Measurements from ENCODE around the gene FBXO27. TPM values are rescaled to one million over a fixed set of nuclear protein-coding genes. Genes with fewer than 3 reads are reported as not detected.

Gene FBXO27
- total and polyA plus RNA-seq, 2 of the 13 experiments (the other 11 are each of a cell fraction or from before 2014, with no cell fraction given), result 0.15 to 2.8 TPM

DNA sequence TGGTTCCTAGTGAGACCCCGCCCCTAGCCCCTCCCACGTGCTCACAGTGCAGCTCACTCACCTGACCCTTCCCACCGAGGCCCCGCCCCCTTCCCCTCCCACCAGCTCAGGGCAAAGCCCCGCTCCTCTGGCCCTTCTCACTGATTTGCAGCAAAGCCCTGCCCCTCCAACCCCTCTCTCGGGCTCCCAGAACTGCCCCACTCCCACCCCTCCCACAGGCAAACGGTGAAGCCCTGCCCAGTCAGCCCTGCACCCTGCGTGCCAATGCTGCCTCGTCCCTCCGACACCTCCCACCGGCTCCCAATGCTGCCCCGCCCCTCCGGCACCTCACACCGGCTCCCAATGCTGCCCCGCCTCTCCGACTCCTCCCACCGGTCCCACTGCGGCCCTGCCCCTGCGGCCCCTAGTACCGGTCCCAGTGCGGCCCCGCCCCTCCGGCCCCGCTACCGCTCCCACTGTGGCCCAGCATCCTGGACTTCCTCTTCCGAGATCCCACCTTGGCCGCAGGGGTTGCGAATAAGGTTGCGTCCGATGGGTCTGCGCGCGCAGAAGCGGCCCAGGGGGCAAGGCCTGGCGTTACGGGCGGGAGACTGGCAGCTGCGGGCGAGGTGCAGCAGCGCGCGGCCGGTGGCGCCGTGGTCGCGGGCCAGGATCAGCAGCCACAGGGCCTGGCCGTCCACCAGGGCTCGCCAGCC is 834 bp downstream of the FBXO27 start (continued):
- TF ChIP-seq, protein P1, sequence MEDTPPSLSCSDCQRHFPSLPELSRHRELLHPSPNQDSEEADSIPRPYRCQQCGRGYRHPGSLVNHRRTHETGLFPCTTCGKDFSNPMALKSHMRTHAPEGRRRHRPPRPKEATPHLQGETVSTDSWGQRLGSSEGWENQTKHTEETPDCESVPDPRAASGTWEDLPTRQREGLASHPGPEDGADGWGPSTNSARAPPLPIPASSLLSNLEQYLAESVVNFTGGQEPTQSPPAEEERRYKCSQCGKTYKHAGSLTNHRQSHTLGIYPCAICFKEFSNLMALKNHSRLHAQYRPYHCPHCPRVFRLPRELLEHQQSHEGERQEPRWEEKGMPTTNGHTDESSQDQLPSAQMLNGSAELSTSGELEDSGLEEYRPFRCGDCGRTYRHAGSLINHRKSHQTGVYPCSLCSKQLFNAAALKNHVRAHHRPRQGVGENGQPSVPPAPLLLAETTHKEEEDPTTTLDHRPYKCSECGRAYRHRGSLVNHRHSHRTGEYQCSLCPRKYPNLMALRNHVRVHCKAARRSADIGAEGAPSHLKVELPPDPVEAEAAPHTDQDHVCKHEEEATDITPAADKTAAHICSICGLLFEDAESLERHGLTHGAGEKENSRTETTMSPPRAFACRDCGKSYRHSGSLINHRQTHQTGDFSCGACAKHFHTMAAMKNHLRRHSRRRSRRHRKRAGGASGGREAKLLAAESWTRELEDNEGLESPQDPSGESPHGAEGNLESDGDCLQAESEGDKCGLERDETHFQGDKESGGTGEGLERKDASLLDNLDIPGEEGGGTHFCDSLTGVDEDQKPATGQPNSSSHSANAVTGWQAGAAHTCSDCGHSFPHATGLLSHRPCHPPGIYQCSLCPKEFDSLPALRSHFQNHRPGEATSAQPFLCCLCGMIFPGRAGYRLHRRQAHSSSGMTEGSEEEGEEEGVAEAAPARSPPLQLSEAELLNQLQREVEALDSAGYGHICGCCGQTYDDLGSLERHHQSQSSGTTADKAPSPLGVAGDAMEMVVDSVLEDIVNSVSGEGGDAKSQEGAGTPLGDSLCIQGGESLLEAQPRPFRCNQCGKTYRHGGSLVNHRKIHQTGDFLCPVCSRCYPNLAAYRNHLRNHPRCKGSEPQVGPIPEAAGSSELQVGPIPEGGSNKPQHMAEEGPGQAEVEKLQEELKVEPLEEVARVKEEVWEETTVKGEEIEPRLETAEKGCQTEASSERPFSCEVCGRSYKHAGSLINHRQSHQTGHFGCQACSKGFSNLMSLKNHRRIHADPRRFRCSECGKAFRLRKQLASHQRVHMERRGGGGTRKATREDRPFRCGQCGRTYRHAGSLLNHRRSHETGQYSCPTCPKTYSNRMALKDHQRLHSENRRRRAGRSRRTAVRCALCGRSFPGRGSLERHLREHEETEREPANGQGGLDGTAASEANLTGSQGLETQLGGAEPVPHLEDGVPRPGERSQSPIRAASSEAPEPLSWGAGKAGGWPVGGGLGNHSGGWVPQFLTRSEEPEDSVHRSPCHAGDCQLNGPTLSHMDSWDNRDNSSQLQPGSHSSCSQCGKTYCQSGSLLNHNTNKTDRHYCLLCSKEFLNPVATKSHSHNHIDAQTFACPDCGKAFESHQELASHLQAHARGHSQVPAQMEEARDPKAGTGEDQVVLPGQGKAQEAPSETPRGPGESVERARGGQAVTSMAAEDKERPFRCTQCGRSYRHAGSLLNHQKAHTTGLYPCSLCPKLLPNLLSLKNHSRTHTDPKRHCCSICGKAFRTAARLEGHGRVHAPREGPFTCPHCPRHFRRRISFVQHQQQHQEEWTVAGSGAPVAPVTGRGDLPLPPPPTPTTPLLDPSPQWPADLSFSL (CRISPR knock-in tag; IDR thresholded peaks at IDR 0.05), result no peak
- TF ChIP-seq DNMT3B (CRISPR knock-in tag; conservative IDR thresholded peaks at IDR 0.05) (0 out of 2 replicates have a peak, but pooled peaks have one; percentile 17), TAF1 (CRISPR knock-in tag; IDR thresholded peaks at IDR 0.05) (peak; percentile 10; the same call in 1 of the 2 replicates), NFYB (CRISPR knock-in tag; IDR thresholded peaks at IDR 0.05) (no peak), BRCA1 (CRISPR knock-in tag; IDR thresholded peaks at IDR 0.05) (no peak), ZNF460 (CRISPR knock-in tag; IDR thresholded peaks at IDR 0.05; ENCODE audit: borderline replicate concordance) (no peak), TBX3 (IDR thresholded peaks at IDR 0.05; ENCODE audit: borderline replicate concordance) (peak; percentile 56; the same call in 1 of the 2 replicates), GABPB1 (CRISPR knock-in tag; IDR thresholded peaks at IDR 0.05) (peak; percentile 65), TMF1 (CRISPR knock-in tag; IDR thresholded peaks at IDR 0.05; ENCODE audit: low read depth) (no peak), ZNF891 (CRISPR knock-in tag; IDR thresholded peaks at IDR 0.05) (0 out of 2 replicates have a peak, but pooled peaks have one; percentile 28), ZNF510 (CRISPR knock-in tag; IDR thresholded peaks at IDR 0.05; ENCODE audit: low read depth) (no peak), ZNF672 (CRISPR knock-in tag; IDR thresholded peaks at IDR 0.05) (no peak), THAP11 (CRISPR knock-in tag; IDR thresholded peaks at IDR 0.05) (0 out of 2 replicates have a peak, but pooled peaks have one; percentile 6), ZNF772 (CRISPR knock-in tag; IDR thresholded peaks at IDR 0.05) (no peak), NONO (IDR thresholded peaks at IDR 0.05) (no peak), NONO (CRISPR knock-in tag; conservative IDR thresholded peaks at IDR 0.05) (peak; percentile 55; the same call in 1 of the 2 replicates), ZFY (CRISPR knock-in tag; IDR thresholded peaks at IDR 0.05) (peak; percentile 51), HNRNPL (IDR thresholded peaks at IDR 0.05; ENCODE audit: low read depth, low read length) (0 out of 2 replicates have a peak, but pooled peaks have one; percentile 48), SAP130 (CRISPR knock-in tag; IDR thresholded peaks at IDR 0.05; ENCODE audit: low read depth) (0 out of 2 replicates have a peak, but pooled peaks have one; percentile 45)
- TF ChIP-seq, protein P2, sequence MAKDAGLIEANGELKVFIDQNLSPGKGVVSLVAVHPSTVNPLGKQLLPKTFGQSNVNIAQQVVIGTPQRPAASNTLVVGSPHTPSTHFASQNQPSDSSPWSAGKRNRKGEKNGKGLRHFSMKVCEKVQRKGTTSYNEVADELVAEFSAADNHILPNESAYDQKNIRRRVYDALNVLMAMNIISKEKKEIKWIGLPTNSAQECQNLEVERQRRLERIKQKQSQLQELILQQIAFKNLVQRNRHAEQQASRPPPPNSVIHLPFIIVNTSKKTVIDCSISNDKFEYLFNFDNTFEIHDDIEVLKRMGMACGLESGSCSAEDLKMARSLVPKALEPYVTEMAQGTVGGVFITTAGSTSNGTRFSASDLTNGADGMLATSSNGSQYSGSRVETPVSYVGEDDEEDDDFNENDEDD (CRISPR knock-in tag; IDR thresholded peaks at IDR 0.05; ENCODE audit: borderline replicate concordance), result 0 out of 2 replicates have a peak, but pooled peaks have one; percentile 16
- TF ChIP-seq, protein P3, sequence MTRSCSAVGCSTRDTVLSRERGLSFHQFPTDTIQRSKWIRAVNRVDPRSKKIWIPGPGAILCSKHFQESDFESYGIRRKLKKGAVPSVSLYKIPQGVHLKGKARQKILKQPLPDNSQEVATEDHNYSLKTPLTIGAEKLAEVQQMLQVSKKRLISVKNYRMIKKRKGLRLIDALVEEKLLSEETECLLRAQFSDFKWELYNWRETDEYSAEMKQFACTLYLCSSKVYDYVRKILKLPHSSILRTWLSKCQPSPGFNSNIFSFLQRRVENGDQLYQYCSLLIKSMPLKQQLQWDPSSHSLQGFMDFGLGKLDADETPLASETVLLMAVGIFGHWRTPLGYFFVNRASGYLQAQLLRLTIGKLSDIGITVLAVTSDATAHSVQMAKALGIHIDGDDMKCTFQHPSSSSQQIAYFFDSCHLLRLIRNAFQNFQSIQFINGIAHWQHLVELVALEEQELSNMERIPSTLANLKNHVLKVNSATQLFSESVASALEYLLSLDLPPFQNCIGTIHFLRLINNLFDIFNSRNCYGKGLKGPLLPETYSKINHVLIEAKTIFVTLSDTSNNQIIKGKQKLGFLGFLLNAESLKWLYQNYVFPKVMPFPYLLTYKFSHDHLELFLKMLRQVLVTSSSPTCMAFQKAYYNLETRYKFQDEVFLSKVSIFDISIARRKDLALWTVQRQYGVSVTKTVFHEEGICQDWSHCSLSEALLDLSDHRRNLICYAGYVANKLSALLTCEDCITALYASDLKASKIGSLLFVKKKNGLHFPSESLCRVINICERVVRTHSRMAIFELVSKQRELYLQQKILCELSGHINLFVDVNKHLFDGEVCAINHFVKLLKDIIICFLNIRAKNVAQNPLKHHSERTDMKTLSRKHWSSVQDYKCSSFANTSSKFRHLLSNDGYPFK (CRISPR knock-in tag; IDR thresholded peaks at IDR 0.05; ENCODE audit: borderline replicate concordance), result peak; percentile 43; the same call in 1 of the 2 replicates
